Measurements from ENCODE around the gene ZBTB7B. TPM values are rescaled to one million over a fixed set of nuclear protein-coding genes. Genes with fewer than 3 reads are reported as not detected.
A peak's percentile ranks its signal among the peaks of the same experiment; 100 is the strongest.

ZBTB7B gene
- total RNA-seq, 1 donor from 2014 or later = 56.6 TPM

DNA sequence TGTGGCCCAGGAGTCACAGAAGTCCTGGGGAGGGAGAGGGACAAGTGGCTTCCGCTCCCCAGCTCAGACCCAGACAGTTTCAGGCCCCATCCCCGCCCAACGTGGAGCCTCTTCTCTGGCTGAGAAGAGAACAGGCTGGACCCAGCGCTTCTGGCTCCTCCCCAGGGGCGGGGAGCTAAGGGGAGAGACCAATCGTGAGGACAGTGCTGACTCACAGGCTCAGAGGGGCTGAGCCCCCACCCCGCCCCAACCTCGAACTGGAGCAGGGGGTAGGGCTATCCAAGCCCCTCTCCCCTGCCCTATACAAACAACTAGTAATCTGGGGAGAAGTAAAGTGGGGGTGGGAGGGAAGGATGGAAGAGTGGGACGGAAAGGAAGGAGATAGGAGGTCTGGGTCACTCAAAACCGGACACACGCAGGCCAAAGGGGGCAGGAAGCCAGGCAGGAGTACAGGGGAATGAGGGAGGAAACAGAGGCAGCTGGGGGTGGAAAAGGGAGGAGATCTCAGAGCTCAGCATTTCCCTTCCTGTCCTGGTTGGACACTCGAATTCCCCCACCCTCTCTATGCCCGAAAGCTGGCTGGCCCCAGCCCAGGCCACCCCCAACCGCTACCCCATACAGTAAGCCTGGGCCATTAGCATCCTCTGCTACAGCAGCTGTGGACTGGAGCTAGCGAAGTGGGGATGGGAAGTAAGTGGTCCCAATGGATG is 31.8 kb upstream of the ZBTB7B start, which contains the start of gene SHC1:
TSS of gene SHC1 (minus strand) at position 117 of the 710 bp plus-strand sequence. CDS start 221 bp downstream, outside the sequence.
- no peaks in the 10 kb centered on the region for H3K27me3 Mint-ChIP-seq
- H3K4me1 Mint-ChIP-seq = peaks cover 29% of the 10 kb centered on the region
- H3K9me3 Mint-ChIP-seq = no peaks in the 10 kb centered on the region
- peaks cover 49% of the 10 kb centered on the region for H3K36me3 Mint-ChIP-seq (ENCODE audit: low read depth)
- ATAC-seq (ENCODE audit: low read depth) (no peak), DNase-seq (no peak)
- CTCF ChIA-PET = interaction anchor here (1.3 to 2.8 kb wide), 4 partner anchors 9 to 114 kb away, joined by 3 to 11 read pairs (median 8); partner anchors contain the start of gene PYGO2
- peak within 1 kb of the TSS; percentile 1 for H3K4me3 Mint-ChIP-seq
- POLR2A ChIA-PET = interaction anchor here (0.6 to 6.9 kb wide), 6 partner anchors 10 to 323 kb away, joined by 4 to 53 read pairs (median 6); partner anchors contain the start of genes FLAD1, PBXIP1, PMVK and PYGO2
- TF ChIP-seq, protein P1, sequence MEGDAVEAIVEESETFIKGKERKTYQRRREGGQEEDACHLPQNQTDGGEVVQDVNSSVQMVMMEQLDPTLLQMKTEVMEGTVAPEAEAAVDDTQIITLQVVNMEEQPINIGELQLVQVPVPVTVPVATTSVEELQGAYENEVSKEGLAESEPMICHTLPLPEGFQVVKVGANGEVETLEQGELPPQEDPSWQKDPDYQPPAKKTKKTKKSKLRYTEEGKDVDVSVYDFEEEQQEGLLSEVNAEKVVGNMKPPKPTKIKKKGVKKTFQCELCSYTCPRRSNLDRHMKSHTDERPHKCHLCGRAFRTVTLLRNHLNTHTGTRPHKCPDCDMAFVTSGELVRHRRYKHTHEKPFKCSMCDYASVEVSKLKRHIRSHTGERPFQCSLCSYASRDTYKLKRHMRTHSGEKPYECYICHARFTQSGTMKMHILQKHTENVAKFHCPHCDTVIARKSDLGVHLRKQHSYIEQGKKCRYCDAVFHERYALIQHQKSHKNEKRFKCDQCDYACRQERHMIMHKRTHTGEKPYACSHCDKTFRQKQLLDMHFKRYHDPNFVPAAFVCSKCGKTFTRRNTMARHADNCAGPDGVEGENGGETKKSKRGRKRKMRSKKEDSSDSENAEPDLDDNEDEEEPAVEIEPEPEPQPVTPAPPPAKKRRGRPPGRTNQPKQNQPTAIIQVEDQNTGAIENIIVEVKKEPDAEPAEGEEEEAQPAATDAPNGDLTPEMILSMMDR (IDR thresholded peaks at IDR 0.05) = no peak
- intact Hi-C loops (cut with micrococcal nuclease) = loop anchor here (10.0 kb wide), 1 partner anchor 204 kb away; the partner anchor contains the start of genes KRTCAP2 and TRIM46
- peak within 1 kb of the TSS; percentile 62 for H3K27ac Mint-ChIP-seq

DNA sequence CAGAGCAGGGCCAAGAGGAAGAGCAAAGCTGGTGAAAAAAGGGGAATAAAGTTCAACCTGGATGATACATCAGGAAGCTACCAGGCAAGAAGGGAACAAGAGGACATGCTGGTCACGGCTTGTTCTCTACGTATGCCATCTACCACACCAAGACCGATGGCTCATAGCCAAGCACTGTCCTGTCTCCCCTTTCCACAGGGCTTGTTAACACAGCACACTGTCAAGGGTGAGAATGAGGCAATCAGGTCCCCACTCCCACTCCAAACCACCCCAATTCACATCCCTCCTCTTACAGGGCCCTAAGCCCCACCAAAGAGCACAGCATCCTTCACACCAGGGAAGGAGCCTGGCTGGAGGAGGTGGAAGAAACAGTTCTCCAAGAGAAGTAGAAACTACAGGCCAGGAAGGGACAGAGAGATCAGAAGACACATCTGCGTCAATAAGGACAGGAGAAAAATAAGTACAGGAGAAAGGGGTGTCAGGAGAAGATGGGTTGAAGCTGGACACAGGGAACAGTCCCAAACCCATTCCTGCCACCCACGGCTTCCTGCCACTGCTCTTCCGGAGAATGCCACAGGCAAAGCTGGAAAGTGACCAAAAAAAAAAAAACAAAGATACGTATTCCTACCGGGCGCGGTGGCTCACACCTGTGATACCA is 31.1 kb upstream of the ZBTB7B start:
- POLR2A ChIA-PET = interaction anchor here (0.7 to 6.9 kb wide), 8 partner anchors 11 to 1118 kb away, joined by 3 to 53 read pairs (median 6); partner anchors contain the start of genes FLAD1, PBXIP1, PMVK and PYGO2
- CTCF ChIA-PET = interaction anchor here (1.3 to 2.8 kb wide), 4 partner anchors 9 to 113 kb away, joined by 3 to 11 read pairs (median 8); partner anchors contain the start of gene PYGO2
- peaks cover 44% of the 10 kb centered on the region for H3K36me3 Mint-ChIP-seq (ENCODE audit: low read depth)
- peaks cover 29% of the 10 kb centered on the region for H3K4me1 Mint-ChIP-seq
- DNase-seq (no peak), ATAC-seq (ENCODE audit: low read depth) (no peak)
- peak overlapping the region; percentile 1 for H3K4me3 Mint-ChIP-seq
- H3K9me3 Mint-ChIP-seq = no peaks in the 10 kb centered on the region
- intact Hi-C loops (cut with micrococcal nuclease) = loop anchor here (10.0 kb wide), 1 partner anchor 203 kb away; the partner anchor contains the start of genes KRTCAP2 and TRIM46
- no peak overlapping the region for H3K27ac Mint-ChIP-seq
- TF ChIP-seq, protein P1 (IDR thresholded peaks at IDR 0.05) = no peak
- no peaks in the 10 kb centered on the region for H3K27me3 Mint-ChIP-seq

DNA sequence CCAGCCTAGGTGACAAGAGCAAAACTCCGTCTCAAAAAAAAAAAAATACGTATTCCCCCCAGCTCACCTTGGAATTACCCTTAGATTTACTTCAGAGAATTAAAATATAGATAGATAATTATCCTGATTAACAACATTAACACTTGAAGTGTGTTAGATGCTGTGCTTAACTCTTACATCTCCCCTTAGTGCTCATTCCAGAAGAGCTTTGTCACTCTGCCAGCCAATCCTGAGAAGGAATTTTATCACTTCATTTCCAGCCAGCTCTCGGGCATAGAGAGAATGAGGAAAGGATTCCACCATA is 30.4 kb upstream of the ZBTB7B start:
- H3K9me3 Mint-ChIP-seq = no peaks in the 10 kb centered on the region
- no peak overlapping the region for H3K27ac Mint-ChIP-seq
- TF ChIP-seq, protein P1 (IDR thresholded peaks at IDR 0.05) = no peak
- no peaks in the 10 kb centered on the region for H3K27me3 Mint-ChIP-seq
- ATAC-seq (ENCODE audit: low read depth) (no peak), DNase-seq (no peak)
- no peak overlapping the region for H3K4me3 Mint-ChIP-seq
- H3K4me1 Mint-ChIP-seq = peaks cover 29% of the 10 kb centered on the region
- ChIA-PET POLR2A (interaction anchor here (0.6 to 6.9 kb wide), 6 partner anchors 8 to 1119 kb away, joined by 3 to 53 read pairs (median 4); partner anchors contain the start of genes PMVK and PYGO2), CTCF (interaction anchor here (1.8 to 2.8 kb wide), 3 partner anchors 10 to 113 kb away, joined by 4 to 11 read pairs (median 11); partner anchors contain the start of gene PYGO2)
- intact Hi-C loops (cut with micrococcal nuclease) = loop anchor here (10.0 kb wide), 1 partner anchor 203 kb away; the partner anchor contains the start of genes KRTCAP2 and TRIM46
- H3K36me3 Mint-ChIP-seq (ENCODE audit: low read depth) = peaks cover 37% of the 10 kb centered on the region

DNA sequence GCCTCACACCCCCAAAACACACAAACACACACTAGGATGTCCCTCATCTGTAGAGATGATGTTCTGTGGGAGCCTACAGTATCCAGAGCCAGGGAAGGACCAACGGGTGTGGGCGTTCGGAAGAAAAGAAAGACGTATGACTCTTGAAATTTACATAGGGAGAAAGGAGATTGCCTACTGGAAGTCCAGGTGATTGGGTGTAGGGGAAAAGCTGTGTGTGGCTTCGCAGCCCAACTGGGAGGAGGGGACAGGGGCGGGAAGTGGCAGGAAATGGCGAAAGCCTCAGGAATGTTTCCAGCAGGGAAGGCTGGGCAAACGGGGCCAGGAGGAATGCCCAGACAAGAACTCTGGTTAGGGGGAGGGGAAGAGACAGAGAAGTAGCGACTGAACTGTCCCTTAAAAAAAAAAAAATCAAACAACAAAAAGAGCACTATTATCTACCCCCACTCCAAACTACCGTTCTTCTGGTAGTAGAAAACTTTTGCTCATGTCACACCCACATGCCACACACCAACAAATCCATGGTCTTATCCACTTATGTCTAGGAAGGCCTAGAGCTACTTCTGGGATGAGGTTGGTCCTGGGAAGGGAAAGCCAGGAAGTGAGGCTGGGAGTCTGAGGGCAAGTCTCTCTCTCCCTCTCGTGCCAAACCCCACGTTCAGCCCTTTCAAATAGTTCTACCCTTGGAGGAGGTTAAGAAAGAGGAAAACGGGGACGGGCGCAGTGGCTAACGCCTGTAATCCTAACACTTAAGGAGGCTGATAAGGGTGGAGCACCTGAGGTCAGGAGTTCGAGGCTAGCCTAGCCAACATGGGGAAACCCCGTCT is 29.9 kb upstream of the ZBTB7B start:
- Mint-ChIP-seq H3K27ac (peak overlapping the region; percentile 19), H3K4me3 (no peak overlapping the region), H3K36me3 (ENCODE audit: low read depth) (peaks cover 31% of the 10 kb centered on the region), H3K27me3 (no peaks in the 10 kb centered on the region), H3K9me3 (no peaks in the 10 kb centered on the region), H3K4me1 (peaks cover 34% of the 10 kb centered on the region)
- ATAC-seq (ENCODE audit: low read depth) (no peak), DNase-seq (no peak)
- POLR2A ChIA-PET = interaction anchor here (0.6 to 6.9 kb wide), 10 partner anchors 9 to 1688 kb away, joined by 3 to 71 read pairs (median 12); partner anchors contain the start of genes PBXIP1, PYGO2 and ZBTB7B
- intact Hi-C loops (cut with micrococcal nuclease) = loop anchor here (10.0 kb wide), 1 partner anchor 202 kb away; the partner anchor contains the start of genes KRTCAP2 and TRIM46
- CTCF ChIA-PET = interaction anchor here (1.2 to 2.8 kb wide), 6 partner anchors 11 to 112 kb away, joined by 3 to 12 read pairs (median 9); partner anchors contain the start of gene PYGO2
- TF ChIP-seq, protein P1 (IDR thresholded peaks at IDR 0.05) = no peak

Measured in activated B cell treated with CpG ODN at 0.5 μM for 24 hours (primary cell).